Prostate gland (tissue), 2 donors: ENCODE results near the gene THSD7A.

Experiments
- POLR2A ChIP-seq: fragments of 450-650 bp; IDR thresholded peaks from one replicate; pipeline ENCODE4 v1.6.1; 2016; ENCODE audit warnings: antibody characterized with exemption, mild to moderate bottlenecking
- TF ChIP-seq, protein P1 (sequence below), 4 experiments: fragments of 200-600 bp in 2 of 4; fragments of 450-650 bp in 2 of 4; sonication (generic) in 2 of 4; IDR thresholded peaks; 1 replicate in 3 of 4; 2 replicates in 1 of 4; pipeline ENCODE4 v1.5.1; 2016 to 2019; ENCODE audit warnings: antibody characterized with exemption in 4 of 4, mild to moderate bottlenecking in 2 of 4, moderate library complexity in 2 of 4

- TF ChIP-seq, protein P1, sequence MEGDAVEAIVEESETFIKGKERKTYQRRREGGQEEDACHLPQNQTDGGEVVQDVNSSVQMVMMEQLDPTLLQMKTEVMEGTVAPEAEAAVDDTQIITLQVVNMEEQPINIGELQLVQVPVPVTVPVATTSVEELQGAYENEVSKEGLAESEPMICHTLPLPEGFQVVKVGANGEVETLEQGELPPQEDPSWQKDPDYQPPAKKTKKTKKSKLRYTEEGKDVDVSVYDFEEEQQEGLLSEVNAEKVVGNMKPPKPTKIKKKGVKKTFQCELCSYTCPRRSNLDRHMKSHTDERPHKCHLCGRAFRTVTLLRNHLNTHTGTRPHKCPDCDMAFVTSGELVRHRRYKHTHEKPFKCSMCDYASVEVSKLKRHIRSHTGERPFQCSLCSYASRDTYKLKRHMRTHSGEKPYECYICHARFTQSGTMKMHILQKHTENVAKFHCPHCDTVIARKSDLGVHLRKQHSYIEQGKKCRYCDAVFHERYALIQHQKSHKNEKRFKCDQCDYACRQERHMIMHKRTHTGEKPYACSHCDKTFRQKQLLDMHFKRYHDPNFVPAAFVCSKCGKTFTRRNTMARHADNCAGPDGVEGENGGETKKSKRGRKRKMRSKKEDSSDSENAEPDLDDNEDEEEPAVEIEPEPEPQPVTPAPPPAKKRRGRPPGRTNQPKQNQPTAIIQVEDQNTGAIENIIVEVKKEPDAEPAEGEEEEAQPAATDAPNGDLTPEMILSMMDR (IDR thresholded peaks at IDR 0.05), result no peak
- TF ChIP-seq POLR2A, result no peak
Observed at GRCh38 chr7:11458736-11459483, 373.1 kb downstream of the THSD7A start.
